ENCODE data around the gene ATP5ME.

The ATP5ME gene

GRCh38 chr4:633976-634598, 40.0 kb downstream of the ATP5ME start:
- no peak for DNase-seq (ENCODE audit: low spot score)

GRCh38 chr4:633406-633805, 40.7 kb downstream of the ATP5ME start:
- no peak for DNase-seq (ENCODE audit: low spot score)

GRCh38 chr4:632926-633325, 41.1 kb downstream of the ATP5ME start:
- DNase-seq (ENCODE audit: low spot score): no peak

DNA sequence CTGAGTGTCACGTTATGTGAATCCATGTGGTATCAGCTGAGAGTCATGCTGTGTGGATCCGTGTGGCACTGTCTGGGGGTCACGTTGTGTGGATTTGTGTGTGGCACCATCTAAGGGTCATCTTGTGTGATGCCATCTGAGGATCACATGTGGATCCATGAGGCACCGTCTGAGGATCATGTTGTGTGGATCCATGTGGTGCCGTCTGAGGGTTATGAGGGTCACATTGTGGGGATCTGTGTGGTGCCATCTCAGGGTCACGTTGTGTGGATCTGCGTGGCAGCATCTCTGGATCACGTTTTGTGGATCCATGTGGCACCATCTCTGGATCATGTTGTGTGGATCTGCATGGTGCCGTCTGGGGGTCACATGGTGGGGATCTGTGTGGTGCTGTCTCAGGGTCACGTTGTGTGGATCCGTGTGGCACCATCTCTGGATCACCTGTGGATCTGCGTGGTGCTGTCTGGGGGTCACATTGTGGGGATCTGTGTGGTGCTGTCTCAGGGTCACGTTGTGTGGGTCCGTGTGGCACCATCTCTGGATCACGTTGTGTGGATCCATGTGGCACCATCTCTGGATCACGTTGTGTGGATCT, 41.8 kb downstream of the ATP5ME start:
- DNase-seq (ENCODE audit: low spot score): no peak

DNA sequence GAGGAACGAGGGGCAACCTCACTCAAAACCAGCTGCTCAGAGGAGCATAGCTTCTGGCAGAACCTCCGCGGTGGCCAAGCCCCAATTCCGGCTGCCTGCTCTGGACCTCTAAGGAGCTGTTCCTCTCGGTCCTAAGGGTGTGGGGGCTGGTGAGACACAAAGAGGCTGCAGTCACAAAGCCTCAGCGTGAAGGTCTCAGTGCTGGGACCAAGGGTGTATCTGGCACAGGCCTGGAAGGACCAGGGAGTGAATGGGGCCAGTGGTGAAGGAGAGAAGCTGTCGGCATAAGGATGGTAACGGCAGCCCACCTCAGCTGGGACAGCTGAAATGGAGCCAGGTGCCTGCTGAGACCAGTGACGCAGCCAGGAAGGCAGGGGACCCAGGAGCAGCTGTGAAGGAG, 43.4 kb downstream of the ATP5ME start:
- DNase-seq (ENCODE audit: low spot score): no peak

DNA sequence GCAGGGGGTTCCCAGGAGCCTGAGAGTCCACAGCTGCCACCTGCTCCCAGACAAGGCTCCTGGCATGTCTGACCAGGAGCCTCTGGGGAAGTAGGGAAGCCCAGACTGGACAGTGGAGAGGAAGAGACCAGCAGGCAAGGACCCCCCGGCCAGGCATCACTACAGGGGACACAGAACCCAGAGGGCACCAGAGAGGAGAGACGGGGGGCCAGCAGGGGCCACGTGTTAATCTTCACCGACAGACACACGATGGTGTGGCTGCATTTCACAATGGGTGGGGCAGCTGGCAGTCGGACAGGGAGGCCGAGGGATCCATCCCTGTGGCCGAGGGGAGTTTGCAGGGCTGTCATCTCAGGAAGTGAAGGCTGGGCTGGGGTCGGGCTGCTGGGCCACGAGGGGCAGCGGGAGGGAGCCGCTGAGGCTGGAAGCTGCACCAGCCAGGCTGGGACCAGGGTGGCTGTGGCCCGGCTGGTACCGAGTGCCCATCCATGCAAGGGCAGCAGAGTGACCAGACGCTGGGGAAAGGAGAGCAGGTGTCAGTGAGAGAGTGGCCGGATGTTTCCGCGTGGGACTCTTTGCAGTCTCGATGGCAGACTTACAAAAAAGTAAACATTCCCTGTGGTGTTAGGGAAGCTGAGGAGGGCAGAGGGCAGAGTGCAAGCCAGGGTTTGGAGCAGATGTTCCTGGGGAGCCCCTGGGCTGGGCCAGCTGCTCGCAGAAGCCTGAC, 44.0 kb downstream of the ATP5ME start:
- no peak for DNase-seq (ENCODE audit: low spot score)

GRCh38 chr4:629636-629914, 44.5 kb downstream of the ATP5ME start:
- no peak for DNase-seq (ENCODE audit: low spot score)

DNA sequence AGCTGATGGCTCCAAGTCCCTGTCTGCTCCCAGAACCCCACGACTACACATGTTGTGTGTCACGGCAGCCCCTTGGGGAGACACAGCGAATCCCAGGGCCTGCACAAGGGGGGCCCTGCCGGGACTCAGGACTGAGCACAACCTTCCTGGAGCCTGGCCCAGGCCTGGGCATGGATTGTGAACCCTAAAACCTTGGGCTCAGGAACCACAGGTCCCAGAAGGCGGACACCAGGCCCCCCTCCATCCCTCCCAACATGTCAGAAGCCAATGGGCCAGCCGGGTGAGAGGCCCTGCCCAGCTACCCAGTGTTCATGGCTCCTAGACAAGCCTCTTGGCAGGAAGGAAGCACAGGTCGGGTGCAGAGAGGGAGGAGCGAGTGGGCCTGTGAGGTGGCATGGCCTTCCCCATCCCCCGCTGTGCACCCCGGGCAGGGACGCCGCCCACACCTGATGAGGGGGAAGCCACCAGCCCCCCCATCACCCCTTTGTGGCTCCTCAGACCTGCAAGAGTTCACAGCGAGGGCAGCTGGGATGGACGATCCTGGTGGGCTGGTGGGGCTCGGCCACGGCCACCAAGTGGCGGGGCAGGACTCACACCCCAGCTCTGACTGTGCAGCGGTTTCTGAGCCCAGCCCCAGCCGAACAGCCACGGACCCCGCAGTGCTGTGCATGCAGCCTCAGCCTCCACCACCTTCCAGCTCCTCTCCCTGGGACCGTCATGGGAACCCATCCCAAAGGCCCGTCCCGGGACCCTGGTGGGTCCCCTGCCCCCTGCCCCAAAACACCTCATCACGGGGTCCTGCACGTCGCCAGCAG, 45.0 kb downstream of the ATP5ME start:
- no peak for DNase-seq (ENCODE audit: low spot score)

GRCh38 chr4:628311-628741, 45.8 kb downstream of the ATP5ME start:
- DNase-seq (ENCODE audit: low spot score): no peak

- no peak for DNase-seq (ENCODE audit: low spot score)
These were observed 46.5 kb downstream of the ATP5ME start for GRCh38 chr4:627347-628125.

- no peak for DNase-seq (ENCODE audit: low spot score)
These were observed 47.6 kb downstream of the ATP5ME start for GRCh38 chr4:626201-627091.

GRCh38 chr4:625631-626161, 48.4 kb downstream of the ATP5ME start:
- DNase-seq (ENCODE audit: low spot score): no peak

DNA sequence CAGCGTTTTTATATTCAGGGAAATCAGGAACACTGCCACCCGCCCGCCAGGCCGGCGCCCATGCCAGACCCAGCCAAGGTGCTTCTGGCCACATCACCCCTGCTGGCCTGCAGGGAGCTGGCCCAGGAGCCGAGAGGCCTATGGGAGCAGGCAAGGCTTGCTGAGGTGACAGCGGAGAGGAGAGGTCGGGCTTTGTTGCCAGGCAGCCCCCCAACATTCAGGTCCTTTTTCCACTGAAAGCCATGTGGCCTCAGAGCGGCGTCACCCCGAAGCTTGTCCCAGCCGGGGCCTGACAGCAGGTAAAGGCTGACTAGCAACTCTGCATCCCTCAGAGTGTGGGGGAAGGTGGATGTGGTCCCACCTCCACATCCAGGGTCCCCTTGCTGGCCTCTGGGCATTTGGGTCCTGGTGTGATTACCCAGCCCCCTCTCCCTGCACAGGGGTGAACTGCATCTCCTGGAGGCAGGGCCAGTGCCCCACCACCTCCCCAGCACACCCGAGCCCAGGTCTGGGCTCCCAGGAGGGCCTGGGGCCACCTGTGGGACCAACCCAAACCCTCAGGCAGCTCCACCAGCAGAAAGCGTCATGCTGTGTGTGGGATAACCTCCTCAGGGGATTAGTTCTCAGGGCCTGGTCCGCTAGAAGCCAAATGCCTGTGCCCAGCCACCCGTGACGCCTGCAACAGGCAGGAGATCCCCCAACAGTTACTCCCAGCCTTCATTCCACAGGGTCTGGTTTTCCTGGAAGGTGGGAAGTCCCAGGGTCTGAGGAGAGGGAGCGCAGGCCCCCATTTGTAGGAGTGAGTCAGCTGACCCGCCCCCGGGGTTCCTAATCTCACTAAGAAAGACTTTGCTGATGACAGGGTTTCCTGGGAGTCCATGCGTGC, 49.1 kb downstream of the ATP5ME start, which contains the start of gene PDE6B:
Gene PDE6B, plus strand, starts transcription at position 869 of the 886 bp plus-strand sequence. CDS start 54 bp downstream, outside the sequence.
- no peak for DNase-seq (ENCODE audit: low spot score)

- no peak for DNase-seq (ENCODE audit: low spot score)
These were observed 50.0 kb downstream of the ATP5ME start for GRCh38 chr4:623914-624566.

GRCh38 chr4:622996-623913, 50.8 kb downstream of the ATP5ME start:
- DNase-seq (ENCODE audit: low spot score): no peak
